Common myeloid progenitor, CD34-positive (primary cell): ENCODE data around the gene HOXC10.

ENCODE experiments used
- CTCF ChIA-PET: fragments of 350-600 bp; sonication (Branson Sonifier 250); formaldehyde crosslinking; loops from one replicate; lab custom pipeline; 2021; ENCODE audit warnings: antibody characterized with exemption; lab: Charles Lee
- POLR2A ChIA-PET: fragments of 350-600 bp; sonication (Branson Sonifier 250); formaldehyde crosslinking; loops from one replicate; lab custom pipeline; 2021; ENCODE audit warnings: antibody characterized with exemption; lab: Charles Lee
- DNase-seq, 3 donors: peaks; one replicate each; pipeline versions ENCODE4 v3.0.0 to v3.0.0-alpha.2; 2013
- H3K27ac ChIP-seq, 2 experiments: 1 replicate in 1 of 2; 2 replicates in 1 of 2; pipeline ENCODE4 v1.7.0; 2013; ENCODE audit warnings: inconsistent platforms in 2 of 2, low read length in 2 of 2, mild to moderate bottlenecking in 2 of 2, low read depth in 1 of 2, moderate library complexity in 1 of 2; ENCODE audit not compliant: severe bottlenecking in 2 of 2, insufficient read depth in 1 of 2, poor library complexity in 1 of 2
- H3K27me3 ChIP-seq, 5 experiments: replicated peaks in 2 of 5; 1 replicate in 3 of 5; 2 replicates in 2 of 5; pipeline versions ENCODE4 v1.6.1 to v1.7.0; 2013; ENCODE audit warnings: low read length in 4 of 5, mild to moderate bottlenecking in 2 of 5, moderate library complexity in 2 of 5, inconsistent platforms in 1 of 5; ENCODE audit not compliant: insufficient read depth in 5 of 5, control insufficient read depth in 4 of 5
- H3K36me3 ChIP-seq, 4 experiments: 1 replicate in 2 of 4; 2 replicates in 2 of 4; pipeline versions ENCODE4 v1.6.1 to v1.7.0; 2013; ENCODE audit warnings: low read length in 3 of 4, control low read depth in 1 of 4, mild to moderate bottlenecking in 1 of 4; ENCODE audit not compliant: control insufficient read depth in 4 of 4, insufficient read depth in 4 of 4
- H3K4me1 ChIP-seq, 4 experiments: 1 replicate in 3 of 4; 2 replicates in 1 of 4; pipeline versions ENCODE4 v1.6.1 to v1.7.1; 2013; ENCODE audit warnings: low read length in 3 of 4, mild to moderate bottlenecking in 3 of 4, control low read depth in 1 of 4, inconsistent platforms in 1 of 4, moderate library complexity in 1 of 4; ENCODE audit not compliant: control insufficient read depth in 4 of 4, insufficient read depth in 4 of 4; ENCODE audit errors: control extremely low read depth in 1 of 4
- H3K4me3 ChIP-seq, 7 experiments: 1 replicate in 4 of 7; 2 replicates in 3 of 7; pipeline versions ENCODE4 v1.5.1 to v1.7.0; 2013; ENCODE audit warnings: mild to moderate bottlenecking in 7 of 7, low read length in 6 of 7, moderate library complexity in 6 of 7, inconsistent platforms in 2 of 7, low read depth in 2 of 7, control low read depth in 1 of 7; ENCODE audit not compliant: insufficient read depth in 4 of 7, control insufficient read depth in 1 of 7; ENCODE audit errors: extremely low read depth in 1 of 7
- H3K9me3 ChIP-seq, 5 experiments: 1 replicate in 4 of 5; 2 replicates in 1 of 5; pipeline versions ENCODE4 v1.6.1 to v1.7.1; 2013; ENCODE audit warnings: low read length in 4 of 5, mild to moderate bottlenecking in 2 of 5, inconsistent platforms in 1 of 5, low read depth in 1 of 5, moderate library complexity in 1 of 5; ENCODE audit not compliant: control insufficient read depth in 4 of 5, insufficient read depth in 2 of 5; ENCODE audit errors: control extremely low read depth in 1 of 5
- WGBS: methylation state at CpG from one replicate; pipeline ENCODE4 v1.1.5; 2013; ENCODE audit not compliant: insufficient coverage; 5-methylcytosine and 5-hydroxymethylcytosine counted together

HOXC10 gene

DNA sequence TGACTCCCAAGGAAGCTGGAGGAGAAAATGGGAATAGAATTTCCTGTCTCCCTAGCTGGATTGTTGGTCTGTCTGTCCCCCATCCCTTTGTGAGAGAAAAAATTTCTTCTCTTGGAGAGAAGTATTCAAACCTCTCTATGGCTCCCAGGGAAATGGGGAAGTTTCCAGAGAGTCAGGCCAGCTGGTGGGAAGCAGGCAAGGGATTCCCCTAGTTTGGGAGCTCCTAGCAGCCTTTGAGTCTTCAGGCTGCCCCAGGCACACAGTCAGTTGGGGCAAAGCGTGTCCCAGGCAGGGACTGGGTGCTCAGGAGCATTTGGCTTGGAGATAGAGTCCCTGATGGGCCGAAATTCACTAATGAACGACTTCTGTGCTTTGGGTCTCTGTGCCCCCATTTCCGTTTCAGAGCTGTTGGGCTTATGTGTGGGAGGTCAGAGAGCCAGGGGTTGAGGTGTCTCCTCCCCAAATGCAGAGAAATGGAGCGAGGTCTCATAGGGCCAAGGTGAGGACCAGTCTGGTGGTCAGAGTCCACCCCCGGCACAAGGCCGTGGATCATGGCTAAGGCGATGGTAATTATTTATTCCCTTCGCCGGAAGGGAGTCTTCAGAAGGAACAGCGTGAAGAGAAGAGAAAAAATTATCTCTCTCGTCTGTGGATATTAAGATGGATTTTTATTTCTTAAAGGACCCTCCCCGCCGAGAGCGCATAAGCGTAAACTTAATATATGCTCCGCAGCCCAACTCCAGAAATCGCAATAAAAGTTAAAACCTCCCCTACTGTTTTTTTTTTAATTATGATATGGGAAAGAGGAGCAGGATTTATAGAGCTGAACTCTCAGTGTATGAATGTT, 8.4 kb downstream of the HOXC10 start:
- WGBS: 26% methylated on average over 8 of the region's 18 CpGs
- no peak for DNase-seq
- Histone ChIP-seq H3K27ac (no peak overlapping the region), H3K4me1 (peaks cover 0 to 25% (median 13%) of the 10 kb centered on the region in 4 experiments), H3K4me3 (no peak overlapping the region), H3K36me3 (no peaks in the 10 kb centered on the region), H3K27me3 (peaks cover 16 to 100% (median 69%) of the 10 kb centered on the region in 5 experiments), H3K9me3 (no peaks in the 10 kb centered on the region)
- CTCF ChIA-PET: interaction anchor here (1.1 to 3.8 kb wide), 5 partner anchors 9 to 213 kb away, joined by 3 to 23 read pairs (median 4); partner anchors contain the start of gene HOXC10
- POLR2A ChIA-PET: no interaction called here

DNA sequence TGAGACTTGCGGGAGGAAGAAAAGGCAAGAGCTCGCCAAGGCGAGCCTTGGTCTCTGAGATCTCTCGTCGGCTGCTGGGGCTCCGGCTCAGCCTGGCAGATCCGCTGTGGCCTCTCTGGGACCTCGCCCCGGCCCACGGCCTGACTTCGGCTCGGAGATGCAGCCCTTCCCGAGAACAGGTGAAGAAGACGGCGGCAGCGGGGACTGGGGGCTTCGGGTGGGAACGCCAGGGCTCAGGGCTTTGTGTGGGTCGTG, 9.0 kb downstream of the HOXC10 start:
- CTCF ChIA-PET: interaction anchor here (1.5 to 3.8 kb wide), 2 partner anchors 22 to 213 kb away, joined by 4 to 23 read pairs; no protein-coding TSS in a partner anchor
- no peak overlapping the region for H3K4me3 ChIP-seq
- H3K27ac ChIP-seq: no peak overlapping the region
- H3K27me3 ChIP-seq: peaks cover 12 to 100% (median 68%) of the 10 kb centered on the region in 5 experiments
- peaks cover 0 to 25% (median 12%) of the 10 kb centered on the region in 4 experiments for H3K4me1 ChIP-seq
- no peak for DNase-seq
- WGBS: 6% methylated on average over 17 of the region's 19 CpGs
- H3K9me3 ChIP-seq: no peaks in the 10 kb centered on the region
- POLR2A ChIA-PET: no interaction called here
- H3K36me3 ChIP-seq: no peaks in the 10 kb centered on the region

GRCh38 chr12:53994264-53995001, 9.5 kb downstream of the HOXC10 start:
- H3K4me3 ChIP-seq: no peak overlapping the region
- DNase-seq: no peak
- 6% methylated on average over 36 of the region's 60 CpGs for WGBS
- CTCF ChIA-PET: interaction anchor here (1.5 to 3.8 kb wide), 2 partner anchors 22 to 212 kb away, joined by 4 to 23 read pairs; no protein-coding TSS in a partner anchor
- no peaks in the 10 kb centered on the region for H3K36me3 ChIP-seq
- peak overlapping the region in 1 of 2 experiments; percentile 49 for H3K27ac ChIP-seq
- H3K9me3 ChIP-seq: no peaks in the 10 kb centered on the region
- peaks cover 0 to 22% (median 10%) of the 10 kb centered on the region in 4 experiments for H3K4me1 ChIP-seq
- POLR2A ChIA-PET: no interaction called here
- H3K27me3 ChIP-seq: peaks cover 10 to 100% (median 66%) of the 10 kb centered on the region in 5 experiments

GRCh38 chr12:53995002-53995377, 10.0 kb downstream of the HOXC10 start:
- WGBS: under 1% methylated on average over 16 of the region's 17 CpGs
- Histone ChIP-seq H3K4me3 (peak overlapping the region in 2 of 7 experiments; percentile 72), H3K9me3 (no peaks in the 10 kb centered on the region), H3K36me3 (no peaks in the 10 kb centered on the region), H3K4me1 (peaks cover 0 to 26% (median 13%) of the 10 kb centered on the region in 4 experiments), H3K27ac (peak overlapping the region in 1 of 2 experiments; percentile 49), H3K27me3 (peaks cover 10 to 100% (median 67%) of the 10 kb centered on the region in 5 experiments)
- no peak for DNase-seq
- ChIA-PET POLR2A (no interaction called here), CTCF (no interaction called here)

DNA sequence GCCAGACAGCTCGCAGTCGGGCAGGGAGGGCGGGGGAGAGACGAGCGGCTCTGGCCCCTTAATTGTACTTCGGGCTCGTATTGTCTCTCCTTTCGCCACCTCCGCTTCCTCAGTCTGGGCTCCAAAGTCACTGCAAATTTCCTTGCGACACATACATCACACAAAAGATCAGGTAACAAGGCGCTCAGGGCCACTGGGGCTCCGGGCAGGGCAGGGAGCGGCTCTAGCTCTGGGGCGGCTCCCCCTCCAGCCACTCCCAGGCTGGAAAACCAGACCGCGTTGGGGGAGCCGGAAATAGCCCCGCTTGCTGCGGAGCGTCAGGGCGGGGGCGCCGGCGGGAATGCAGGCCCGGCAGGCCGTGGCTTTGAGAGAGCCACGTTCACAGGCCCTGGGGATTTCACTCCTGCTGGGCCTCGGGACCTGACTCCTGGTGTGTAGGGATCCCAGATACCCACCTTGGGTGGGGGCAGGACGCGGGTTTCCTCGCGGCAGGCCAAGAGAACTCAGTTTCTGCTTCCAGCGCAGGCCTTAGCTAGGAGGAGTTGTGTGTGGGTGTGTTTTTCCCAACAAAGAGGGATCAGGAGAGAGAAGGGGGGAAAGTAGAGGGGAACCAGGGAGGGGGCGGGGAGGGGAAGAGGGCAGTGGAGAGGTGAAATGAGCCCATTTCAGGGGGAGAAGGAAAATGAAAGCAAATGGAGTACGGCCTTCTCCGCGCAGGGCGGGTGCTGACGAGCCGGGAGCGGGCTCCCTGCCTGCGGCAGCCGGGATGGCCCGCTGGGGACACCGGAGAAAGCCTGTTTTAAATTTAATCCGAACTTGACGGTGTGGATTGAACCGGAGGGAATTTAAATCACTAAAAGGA, 10.7 kb downstream of the HOXC10 start:
- peak overlapping the region in 1 of 2 experiments; percentile 70 for H3K27ac ChIP-seq
- WGBS: under 1% methylated on average over 40 of the region's 48 CpGs
- ChIA-PET CTCF (interaction anchor here (7.5 kb wide), 1 partner anchor 9 kb away, joined by 46 read pairs; the partner anchor contains the start of gene HOXC10), POLR2A (no interaction called here)
- H3K9me3 ChIP-seq: no peaks in the 10 kb centered on the region
- peaks cover 0 to 29% (median 16%) of the 10 kb centered on the region in 4 experiments for H3K4me1 ChIP-seq
- H3K4me3 ChIP-seq: peak overlapping the region in 6 of 7 experiments; percentile 16 to 72 (median 36)
- DNase-seq: peak in 2 of 3 donors; percentile 45 to 48
- no peaks in the 10 kb centered on the region for H3K36me3 ChIP-seq
- H3K27me3 ChIP-seq: peaks cover 10 to 100% (median 66%) of the 10 kb centered on the region in 5 experiments
